A549 treated with Mapracorat at 1 μM for 4 hours (cell line): ENCODE data around the gene KATNB1. TPM values are rescaled to one million over a fixed set of nuclear protein-coding genes. Genes with fewer than 3 reads are reported as not detected.

Experiments used
- total RNA-seq: library from RNA; stranded (reverse); fragments of 200-300 nt; extraction: Qiagen RNA extraction; gene quantifications from 5 replicates; pipeline ENCODE4 v1.2.3, GENCODE V29; 2022

Gene KATNB1, protein sequence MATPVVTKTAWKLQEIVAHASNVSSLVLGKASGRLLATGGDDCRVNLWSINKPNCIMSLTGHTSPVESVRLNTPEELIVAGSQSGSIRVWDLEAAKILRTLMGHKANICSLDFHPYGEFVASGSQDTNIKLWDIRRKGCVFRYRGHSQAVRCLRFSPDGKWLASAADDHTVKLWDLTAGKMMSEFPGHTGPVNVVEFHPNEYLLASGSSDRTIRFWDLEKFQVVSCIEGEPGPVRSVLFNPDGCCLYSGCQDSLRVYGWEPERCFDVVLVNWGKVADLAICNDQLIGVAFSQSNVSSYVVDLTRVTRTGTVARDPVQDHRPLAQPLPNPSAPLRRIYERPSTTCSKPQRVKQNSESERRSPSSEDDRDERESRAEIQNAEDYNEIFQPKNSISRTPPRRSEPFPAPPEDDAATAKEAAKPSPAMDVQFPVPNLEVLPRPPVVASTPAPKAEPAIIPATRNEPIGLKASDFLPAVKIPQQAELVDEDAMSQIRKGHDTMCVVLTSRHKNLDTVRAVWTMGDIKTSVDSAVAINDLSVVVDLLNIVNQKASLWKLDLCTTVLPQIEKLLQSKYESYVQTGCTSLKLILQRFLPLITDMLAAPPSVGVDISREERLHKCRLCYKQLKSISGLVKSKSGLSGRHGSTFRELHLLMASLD
- 14.7 to 19.7 TPM (median 19.5 TPM) in 5 replicates for total RNA-seq

GRCh38 chr16:57735755-57736418 is at the start of gene KATNB1:
Gene KATNB1 (plus strand): TSS chr16:57735770. CDS start chr16:57737244, 1,474 bp downstream.

DNA sequence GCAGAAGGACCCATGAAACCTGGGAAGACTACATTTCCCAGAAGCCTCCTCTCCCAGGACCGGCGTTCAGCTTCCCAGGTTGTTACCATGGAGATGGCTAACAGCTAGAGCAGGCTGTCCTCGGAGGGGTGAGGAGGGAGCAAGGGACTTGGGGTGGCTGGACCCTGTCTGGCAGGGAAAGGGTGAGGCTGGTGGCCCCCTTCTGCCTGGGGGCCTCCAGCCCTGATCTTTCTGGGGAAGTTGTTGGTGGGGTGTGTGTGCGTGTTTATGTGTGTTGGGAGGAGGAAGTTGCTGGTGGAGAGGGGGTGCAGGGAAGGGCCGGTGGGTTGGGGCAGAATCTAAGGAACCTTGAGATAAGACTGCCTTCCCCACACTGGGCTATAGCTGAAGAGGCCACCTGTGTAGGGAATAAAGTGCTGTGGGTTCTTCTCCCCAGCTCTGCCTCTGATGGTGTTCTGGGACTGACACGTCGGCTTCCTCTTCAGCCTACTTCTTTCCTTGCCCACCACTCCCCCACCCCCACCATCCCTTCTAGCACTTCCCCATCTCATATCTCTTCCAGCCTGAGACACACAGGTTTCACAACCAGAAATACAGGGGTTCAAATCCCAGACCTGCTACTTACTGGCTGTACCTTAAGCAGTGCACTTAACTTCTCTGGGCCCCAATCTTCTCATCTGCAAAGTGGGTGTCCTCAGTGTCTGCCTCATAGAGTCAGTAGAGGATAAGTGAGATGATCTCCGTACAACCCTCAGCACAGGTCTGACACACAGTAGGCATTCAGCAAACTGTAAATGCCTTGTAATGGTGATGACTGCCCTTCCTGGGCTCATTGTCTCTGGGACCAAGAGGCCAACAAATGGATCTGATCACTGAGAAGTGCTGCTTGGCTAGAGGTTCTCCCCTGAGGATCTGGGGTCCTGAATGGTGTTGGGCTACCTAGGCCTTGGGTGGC is 40.6 kb upstream of the KATNB1 start, which contains the start of gene DRC7:
TSS of gene DRC7 (plus strand) at position 82 of the 955 bp plus-strand sequence. CDS start 3,144 bp downstream, outside the sequence.

DNA sequence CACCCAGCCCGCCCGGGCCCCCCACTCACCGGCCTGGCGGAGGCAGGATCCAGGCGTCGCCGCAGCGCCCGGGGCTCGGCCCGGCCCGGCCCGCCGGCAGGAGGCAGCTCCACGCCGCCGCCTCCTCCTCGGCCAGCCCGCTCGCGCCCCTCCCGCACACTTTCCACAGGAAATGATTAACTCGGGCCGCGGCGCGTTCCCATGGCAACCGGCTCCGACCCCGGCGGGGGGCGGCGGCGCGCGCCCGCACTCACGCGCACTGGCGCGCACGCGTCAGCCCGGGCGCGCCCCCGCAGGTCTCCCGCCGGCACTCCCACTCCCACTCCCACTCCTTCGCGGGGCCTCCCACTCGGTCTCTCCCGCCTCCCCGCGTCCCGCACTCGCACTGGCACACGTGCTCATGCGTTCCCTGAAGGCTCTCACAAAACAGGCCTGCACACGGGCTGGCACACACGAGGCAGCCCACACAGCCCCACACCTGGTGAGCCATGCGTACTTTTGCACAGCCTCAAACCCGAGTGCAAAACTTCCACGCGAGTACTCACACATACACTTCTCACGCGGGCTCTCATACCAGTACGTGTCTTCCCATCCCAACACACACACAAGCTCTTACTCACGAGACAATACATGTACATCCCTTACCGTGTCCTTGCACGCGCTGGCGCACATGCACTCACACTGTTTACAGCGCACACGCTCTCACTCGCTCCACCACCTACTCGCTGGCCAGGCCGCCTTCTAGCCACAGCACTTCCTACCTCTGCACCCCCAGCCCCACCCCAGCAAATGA is 67.0 kb downstream of the KATNB1 start, which contains the start of gene KIFC3:
TSS of gene KIFC3 (minus strand) at position 151 of the 793 bp plus-strand sequence. CDS start 4,248 bp downstream, outside the sequence.

Other genes with a start within 250 kb of the KATNB1 start
- 31.7 to 45.5 TPM (median 40.7 TPM) in 5 replicates for gene DOK4, start 249.3 kb upstream of the KATNB1 start, total RNA-seq
- 6.4 to 10.1 TPM (median 7.8 TPM) in 5 replicates for gene CCDC102A, start 199.2 kb upstream of the KATNB1 start, total RNA-seq
- 0.04 to 0.10 TPM (median 0.09 TPM) in 5 replicates for gene ADGRG5, start 193.1 kb upstream of the KATNB1 start, total RNA-seq
- 141 to 205 TPM (median 184 TPM) in 5 replicates for gene ADGRG1, start 107.1 kb upstream of the KATNB1 start, total RNA-seq
- gene ADGRG3, start 67.5 kb upstream of the KATNB1 start, total RNA-seq, result 0.34 to 0.73 TPM (median 0.52 TPM) in 5 replicates
- gene DRC7, start 41.0 kb upstream of the KATNB1 start, total RNA-seq, result 0.27 TPM in 1 of 5 replicates, not detected in the others
- gene KIFC3, start 66.7 kb downstream of the KATNB1 start, total RNA-seq, result 105 to 161 TPM (median 149 TPM) in 5 replicates
- gene CNGB1, start 235.4 kb downstream of the KATNB1 start, total RNA-seq, result 0.05 to 0.49 TPM (median 0.08 TPM) in 5 replicates